ENCODE measurements around the gene GABRD. TPM values are rescaled to one million over a fixed set of nuclear protein-coding genes. Genes with fewer than 3 reads are reported as not detected.
A peak's percentile ranks its signal among the peaks of the same experiment; 100 is the strongest.
"Not testable (repeated sequence)": the region's sequence is repeated elsewhere in the genome, so short reads cannot be mapped to it uniquely, and the experiment has no call there.

The GABRD gene
- total RNA-seq, result 2.0 TPM

GRCh38 chr1:2019172-2019543, at the start of gene GABRD:
TSS of gene GABRD (plus strand) at chr1:2019345. CDS start at chr1:2019424, 79 bp downstream.
- FAIRE-seq, result no peak
- DNase-seq (ENCODE audit: low spot score in 2 of 2), result peak in 1 of 2 donors; percentile 76

DNA sequence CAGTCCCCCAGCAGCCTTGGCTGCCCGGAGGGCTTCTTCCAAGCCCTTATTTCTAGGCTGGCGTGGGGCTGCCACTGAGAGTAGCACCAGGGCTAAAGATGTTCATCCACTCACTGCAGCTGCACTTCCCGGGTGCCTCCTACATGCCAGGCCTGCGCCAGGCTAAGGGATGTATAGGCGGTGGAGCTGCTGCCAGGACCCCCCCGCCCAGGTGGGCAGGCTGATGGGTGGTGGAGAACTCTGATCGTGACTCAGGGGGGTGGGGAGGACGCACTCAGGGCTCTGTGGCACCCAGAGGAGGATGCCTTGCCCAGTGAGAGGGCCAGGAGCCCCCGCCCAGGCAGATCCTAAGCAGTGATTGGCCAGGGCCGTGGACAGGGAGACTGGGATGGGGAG, 49.6 kb upstream of the GABRD start:
- DNase-seq (ENCODE audit: low spot score in 2 of 2), result no peak
- no peak for FAIRE-seq

GRCh38 chr1:1969953-1970716, 49.0 kb upstream of the GABRD start:
- FAIRE-seq (no peak), DNase-seq (ENCODE audit: low spot score in 2 of 2) (no peak)

GRCh38 chr1:1971017-1971416, 48.1 kb upstream of the GABRD start:
- FAIRE-seq, result no peak
- no peak for DNase-seq (ENCODE audit: low spot score in 2 of 2)

DNA sequence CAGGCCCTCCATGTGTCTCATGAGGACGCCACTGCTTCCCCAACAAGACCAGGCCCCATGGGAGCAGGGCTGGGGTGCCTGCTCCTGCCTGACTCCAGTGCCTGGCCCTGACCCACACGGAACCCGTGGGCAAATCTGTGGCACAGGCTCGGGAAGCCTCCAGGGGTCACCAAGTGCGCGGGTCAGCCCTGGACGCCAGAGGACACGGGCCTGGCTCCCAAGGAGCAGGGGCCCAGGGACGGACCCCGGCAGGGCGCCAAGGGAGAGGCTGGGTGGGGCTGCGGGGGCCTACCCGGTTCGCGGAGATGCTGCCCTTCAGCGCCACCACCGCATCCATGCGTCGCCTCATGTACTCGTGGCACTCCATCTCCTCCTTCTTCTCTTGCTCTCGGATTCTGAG, 47.5 kb upstream of the GABRD start:
- no peak for DNase-seq (ENCODE audit: low spot score in 2 of 2)
- no peak for FAIRE-seq

DNA sequence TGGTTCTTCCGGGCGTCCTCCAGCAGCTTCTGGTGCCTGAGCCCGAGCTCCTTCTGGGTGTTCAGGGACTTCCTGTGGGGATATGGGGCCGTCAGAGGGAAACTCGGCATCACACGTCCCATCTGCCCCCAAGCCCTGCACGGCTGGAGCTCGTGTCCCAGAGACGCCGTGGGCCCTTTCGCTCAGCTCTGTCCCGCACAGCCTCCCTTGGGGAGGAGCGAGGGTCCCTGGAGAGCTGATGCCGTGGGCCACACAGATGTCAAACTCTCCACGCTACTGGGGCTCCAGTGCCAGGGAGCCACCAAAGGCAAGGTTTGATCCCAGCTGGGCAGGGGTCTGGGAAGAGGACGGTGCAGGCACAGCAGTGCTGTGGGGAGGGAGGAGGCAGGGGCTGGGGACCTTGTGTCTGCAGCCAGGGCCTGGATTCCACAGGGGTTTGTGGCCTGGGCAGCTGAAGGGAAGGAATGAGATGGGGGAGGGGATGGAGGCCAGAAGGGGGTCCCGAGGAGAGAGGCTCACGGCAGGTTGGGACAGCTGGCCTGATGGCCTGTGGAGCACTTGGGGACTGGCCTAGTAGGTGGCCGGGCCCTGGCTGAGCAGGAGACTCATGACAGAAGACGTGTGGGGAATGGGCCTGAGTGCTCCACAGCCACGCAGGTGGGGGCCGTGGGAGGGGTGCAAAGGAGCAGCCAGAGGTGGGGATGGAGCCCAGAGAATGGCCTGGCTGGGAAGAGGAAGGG, 46.0 kb upstream of the GABRD start:
- FAIRE-seq (no peak), DNase-seq (ENCODE audit: low spot score in 2 of 2) (no peak)

DNA sequence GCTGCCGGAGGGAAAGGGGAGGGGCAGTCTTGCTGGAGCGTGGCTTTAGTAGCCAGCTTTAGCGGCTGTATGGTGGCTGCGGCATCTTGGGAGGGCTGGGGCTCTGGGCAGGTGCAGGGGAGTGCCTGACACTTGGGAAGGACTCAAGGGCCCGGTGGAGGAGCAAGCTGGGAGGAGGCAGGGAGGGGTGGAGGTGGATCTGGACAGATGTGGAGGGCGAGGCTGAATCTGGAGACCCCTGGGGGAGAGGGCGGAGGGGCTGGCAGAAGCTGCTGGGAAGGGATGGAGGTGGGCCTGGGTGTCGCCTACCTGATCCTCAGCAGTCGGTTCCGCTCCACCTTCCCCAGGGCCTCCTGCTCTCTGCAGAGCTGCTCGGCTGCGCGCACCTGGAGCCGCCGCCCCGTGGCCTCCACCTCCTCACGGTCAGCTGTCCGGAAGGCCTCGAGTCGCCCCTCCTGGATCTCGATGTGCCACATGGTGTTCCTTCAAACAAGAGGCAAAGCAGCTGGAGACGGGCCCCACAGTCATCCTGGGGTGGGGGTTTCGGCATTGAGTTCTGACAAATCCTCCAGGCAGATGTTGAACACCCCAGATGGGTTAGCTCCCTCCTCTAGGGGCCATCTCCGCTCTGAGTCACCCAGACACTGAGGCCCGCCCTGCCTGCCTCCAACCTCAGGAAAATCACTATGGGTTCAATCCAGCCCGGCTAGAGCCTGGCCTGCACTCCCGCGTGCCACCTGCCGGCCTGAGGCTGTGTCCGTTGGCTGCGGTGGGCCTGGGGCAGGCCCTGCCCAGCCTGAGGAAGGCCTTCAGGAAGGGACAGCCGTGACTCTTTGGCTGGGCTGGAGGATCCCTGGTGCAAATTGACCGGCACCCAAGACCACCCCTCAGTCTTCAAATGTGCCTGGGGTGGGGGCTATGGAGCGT, 45.2 kb upstream of the GABRD start:
- DNase-seq (ENCODE audit: low spot score in 2 of 2) (no peak), FAIRE-seq (no peak)

DNA sequence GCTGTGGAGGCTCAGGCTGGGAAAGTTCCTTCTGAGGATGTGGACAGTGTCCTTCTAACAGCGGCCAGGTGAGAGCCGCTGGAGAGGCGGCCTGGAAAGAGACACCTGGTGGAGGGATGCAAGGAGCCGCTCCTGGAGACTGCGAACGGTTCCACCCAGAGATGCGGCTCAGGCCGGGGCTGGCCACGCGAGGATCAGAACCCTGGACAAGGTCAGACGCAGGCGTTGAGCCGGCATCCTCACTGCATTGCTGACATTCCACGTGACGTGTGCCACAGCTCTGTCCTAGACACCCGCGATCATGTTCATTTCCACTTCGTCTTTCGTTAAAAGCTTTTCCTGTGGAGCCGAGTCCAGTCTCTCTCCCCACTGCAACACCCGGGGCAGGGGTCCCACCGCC, 44.3 kb upstream of the GABRD start:
- no peak for DNase-seq (ENCODE audit: low spot score in 2 of 2)
- FAIRE-seq, result no peak

DNA sequence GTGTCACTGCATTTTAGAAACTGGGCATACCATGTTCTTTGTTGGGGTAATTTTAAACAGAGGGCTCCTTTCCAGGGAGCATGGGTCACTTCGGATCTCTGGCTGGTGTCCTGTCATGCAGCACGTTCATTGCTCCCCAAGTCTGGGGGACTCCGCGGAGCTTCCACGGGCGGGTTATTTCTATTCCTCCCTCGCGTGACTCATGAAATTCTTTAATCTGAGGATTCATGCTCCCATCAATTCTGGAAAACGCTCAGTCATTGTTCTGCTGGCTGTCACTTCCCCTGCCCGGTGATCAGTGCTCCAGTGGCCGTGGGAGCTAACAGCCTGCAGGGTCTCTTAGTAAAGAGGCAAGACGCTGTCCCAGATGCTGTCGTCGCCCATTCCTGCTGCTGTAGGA, 43.6 kb upstream of the GABRD start:
- peak in 1 of 2 donors; percentile 54 for DNase-seq (ENCODE audit: low spot score in 2 of 2)
- FAIRE-seq, result no peak

DNA sequence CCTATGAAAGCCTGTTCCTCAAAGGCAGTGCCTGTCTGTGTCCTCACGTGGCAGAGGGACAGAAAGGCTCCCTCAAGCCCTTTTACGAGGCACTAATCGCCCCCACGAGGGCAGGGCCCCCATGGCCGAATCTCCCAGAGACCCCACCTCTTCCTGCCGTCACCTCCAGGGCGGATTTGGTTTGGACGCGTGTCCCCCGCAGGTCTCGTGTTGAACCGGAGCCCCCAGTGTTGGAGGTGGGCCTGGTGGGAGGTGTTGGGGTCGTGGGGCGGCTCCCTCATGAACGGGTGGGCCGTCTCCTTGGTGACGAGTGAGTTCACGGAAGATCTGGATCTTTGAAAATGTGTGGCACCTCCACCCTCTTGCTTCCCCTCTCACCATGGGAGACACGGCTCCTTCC, 43.1 kb upstream of the GABRD start:
- DNase-seq (ENCODE audit: low spot score in 2 of 2) (no peak), FAIRE-seq (no peak)

DNA sequence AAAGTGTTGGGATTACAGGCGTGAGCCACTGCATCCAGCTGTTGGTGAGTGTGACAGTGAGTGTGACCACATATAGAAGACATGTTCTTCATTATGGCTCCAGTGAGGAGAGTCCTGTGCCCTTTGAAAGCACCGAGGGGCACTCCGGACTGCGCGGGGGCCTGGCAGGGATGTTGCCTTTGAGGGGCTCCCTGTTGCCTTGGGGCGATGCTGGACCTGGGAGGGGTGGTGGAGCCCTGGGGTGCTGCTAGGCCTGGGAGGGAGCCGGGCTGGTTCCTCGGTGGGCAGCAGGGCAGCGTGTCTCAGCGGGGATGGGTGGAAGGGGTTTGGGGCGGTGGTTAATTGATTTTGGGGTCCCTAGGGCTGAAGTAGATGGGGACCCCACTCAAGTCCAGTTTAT, 41.0 kb upstream of the GABRD start:
- no peak for DNase-seq (ENCODE audit: low spot score in 2 of 2)
- no peak for FAIRE-seq

DNA sequence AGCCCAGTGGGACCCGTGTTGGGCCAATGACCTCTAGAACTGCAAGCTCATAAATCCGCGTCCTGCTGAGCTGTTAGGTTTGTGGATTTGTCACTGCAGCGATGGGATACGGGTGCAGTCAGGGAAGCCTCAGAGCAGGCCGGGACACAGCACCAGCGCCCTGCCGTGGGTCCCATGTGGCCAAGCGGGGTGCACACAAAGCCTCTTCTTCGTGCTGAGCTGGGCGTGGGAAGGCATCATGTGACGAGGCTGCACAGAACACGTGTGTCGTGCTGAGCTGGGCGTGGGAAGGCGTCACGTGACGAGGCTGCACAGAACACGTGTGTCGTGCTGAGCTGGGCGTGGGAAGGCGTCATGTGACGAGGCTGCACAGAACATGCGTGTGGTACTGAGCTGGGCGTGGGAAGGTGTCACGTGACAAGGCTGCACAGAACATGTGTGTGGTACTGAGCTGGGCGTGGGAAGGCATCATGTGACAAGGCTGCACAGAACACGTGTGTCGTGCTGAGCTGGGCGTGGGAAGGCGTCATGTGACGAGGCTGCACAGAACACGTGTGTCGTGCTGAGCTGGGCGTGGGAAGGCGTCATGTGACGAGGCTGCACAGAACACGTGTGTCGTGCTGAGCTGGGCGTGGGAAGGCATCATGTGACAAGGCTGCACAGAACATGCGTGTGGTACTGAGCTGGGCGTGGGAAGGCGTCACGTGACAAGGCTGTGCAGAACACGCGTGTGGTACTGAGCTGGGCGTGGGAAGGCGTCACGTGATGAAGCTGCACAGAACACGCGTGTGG, 40.3 kb upstream of the GABRD start:
- FAIRE-seq, result not testable (repeated sequence)

GRCh38 chr1:1979482-1980165, 39.5 kb upstream of the GABRD start:
- DNase-seq (ENCODE audit: low spot score in 2 of 2) (no peak), FAIRE-seq (no peak)

More for the DNA sequence above, 40.3 kb upstream of the GABRD start:
- DNase-seq (ENCODE audit: low spot score in 2 of 2), result not testable (repeated sequence)

DNA sequence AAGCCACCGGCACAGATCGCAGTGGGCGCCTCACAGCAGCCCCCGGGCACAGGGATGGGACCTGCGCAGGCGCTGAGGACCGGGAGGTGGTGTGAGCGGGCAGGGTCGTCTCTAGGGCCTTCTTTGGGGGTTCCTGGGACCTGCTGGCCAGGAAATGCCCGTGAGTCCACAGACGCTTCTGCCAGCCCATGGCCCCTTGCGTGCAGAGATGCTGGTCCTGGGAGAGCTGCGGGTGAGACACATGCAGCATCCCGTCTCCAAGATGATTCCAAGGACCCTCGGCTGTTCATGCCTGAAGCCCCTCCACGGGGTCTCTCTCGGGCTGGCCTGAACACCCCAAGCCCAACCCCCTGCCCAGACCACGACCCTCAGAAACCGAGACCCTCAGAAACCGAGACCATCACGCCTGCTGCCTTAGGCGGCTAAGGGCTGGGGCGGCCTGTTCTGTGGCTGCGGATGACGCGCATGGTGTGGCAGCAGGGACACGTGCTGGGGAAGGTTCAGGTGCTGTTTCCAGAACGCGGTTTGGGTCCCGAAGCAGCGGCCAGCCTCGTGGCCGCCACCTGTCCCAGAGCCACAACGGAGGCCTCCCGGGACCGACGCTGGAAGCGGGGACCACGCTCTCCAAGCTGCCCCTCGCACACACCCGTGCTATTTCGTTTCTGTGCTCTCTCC, 38.5 kb upstream of the GABRD start:
- no peak for DNase-seq (ENCODE audit: low spot score in 2 of 2)
- FAIRE-seq, result no peak

DNA sequence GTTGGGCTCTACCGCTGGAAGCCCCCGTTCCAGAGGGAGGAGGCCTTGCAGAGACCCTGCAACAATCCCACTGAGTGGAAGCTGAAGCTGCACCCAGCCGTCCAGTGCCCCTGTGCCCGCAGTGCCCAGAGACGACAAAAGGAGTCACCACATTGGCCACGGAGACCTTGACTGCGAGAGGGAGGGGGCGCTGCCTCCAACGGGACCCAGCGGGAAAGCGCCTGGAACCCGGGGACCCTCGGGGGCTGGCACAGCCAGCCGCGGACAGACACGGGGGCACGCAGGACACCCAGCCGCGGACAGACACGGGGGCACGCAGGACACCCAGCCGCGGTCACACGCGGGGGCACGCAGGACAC, 38.0 kb upstream of the GABRD start:
- no peak for FAIRE-seq
- no peak for DNase-seq (ENCODE audit: low spot score in 2 of 2)

GRCh38 chr1:1981631-1982327, 37.4 kb upstream of the GABRD start:
- FAIRE-seq; DNase-seq (ENCODE audit: low spot score in 2 of 2): not testable (repeated sequence)

- FAIRE-seq (no peak), DNase-seq (ENCODE audit: low spot score in 2 of 2) (no peak)
These were observed 36.5 kb upstream of the GABRD start for GRCh38 chr1:1982379-1983232.

Data from frontal cortex (tissue), 4 donors.